HG03039 (cell line): ENCODE data around the gene GADD45B.
"Not testable (repeated sequence)": the region's sequence is repeated elsewhere in the genome, so short reads cannot be mapped to it uniquely, and the experiment has no call there.

Experiments
- ATAC-seq: cut with Tn5 transposase; IDR thresholded peaks from one replicate; pipeline ENCODE4 v1.9.1; 2021; ENCODE audit warnings: mild to moderate bottlenecking, moderate library complexity; ENCODE audit not compliant: unreplicated experiment

Gene GADD45B

GRCh38 chr19:2512523-2513431 is 36.9 kb downstream of the GADD45B start:
- ATAC-seq, result no peak

GRCh38 chr19:2514981-2515518 is 39.1 kb downstream of the GADD45B start:
- no peak for ATAC-seq

GRCh38 chr19:2516727-2517126 is 40.8 kb downstream of the GADD45B start:
- ATAC-seq, result no peak

GRCh38 chr19:2517881-2518601 is 42.1 kb downstream of the GADD45B start:
- ATAC-seq, result no peak

- ATAC-seq, result not testable (repeated sequence)
Measured at GRCh38 chr19:2518856-2519255, 42.9 kb downstream of the GADD45B start.

GRCh38 chr19:2519482-2519881 is 43.6 kb downstream of the GADD45B start:
- ATAC-seq, result no peak

- no peak for ATAC-seq
Measured at GRCh38 chr19:2523630-2524311, 47.8 kb downstream of the GADD45B start.

- ATAC-seq, result no peak
Measured at GRCh38 chr19:2524361-2524839, 48.5 kb downstream of the GADD45B start.

- ATAC-seq, result no peak
Measured at GRCh38 chr19:2524840-2525723, 49.2 kb downstream of the GADD45B start.

- ATAC-seq, result no peak
Measured at GRCh38 chr19:2527171-2527570, 51.2 kb downstream of the GADD45B start.

- no peak for ATAC-seq
Measured at GRCh38 chr19:2527686-2528085, 51.8 kb downstream of the GADD45B start.
